Mesenchymal stem cell (in vitro differentiated cells and primary cell): ENCODE data around the gene PIGL.

Source experiments
- DNase-seq: peaks from one replicate; pipeline ENCODE4 v3.0.0-alpha.2; 2013
- H2AFZ ChIP-seq: one replicate; pipeline ENCODE4 v1.6.1; 2013; ENCODE audit warnings: low read depth, mild to moderate bottlenecking, control low read depth, inconsistent platforms, low read length, moderate library complexity
- H2AK5ac ChIP-seq: 2 replicates; pipeline ENCODE4 v1.6.1; 2013; ENCODE audit warnings: low read length, moderate library complexity, mild to moderate bottlenecking, inconsistent platforms; ENCODE audit not compliant: severe bottlenecking
- H2BK120ac ChIP-seq: one replicate; pipeline ENCODE4 v1.6.1; 2013; ENCODE audit warnings: low read depth, mild to moderate bottlenecking, inconsistent platforms, low read length, moderate library complexity
- H2BK12ac ChIP-seq, 2 experiments: one replicate each; pipeline ENCODE4 v1.6.1; 2013; ENCODE audit warnings: inconsistent platforms in 2 of 2, low read length in 2 of 2, mild to moderate bottlenecking in 2 of 2, moderate library complexity in 2 of 2, control low read depth in 1 of 2
- H2BK15ac ChIP-seq: one replicate; pipeline ENCODE4 v1.6.1; 2013; ENCODE audit warnings: mild to moderate bottlenecking, low read depth, inconsistent platforms; ENCODE audit not compliant: poor library complexity, severe bottlenecking
- H2BK5ac ChIP-seq: 2 replicates; pipeline ENCODE4 v1.6.1; 2013; ENCODE audit warnings: low read depth, mild to moderate bottlenecking, low read length, control low read depth, inconsistent platforms; ENCODE audit not compliant: poor library complexity, severe bottlenecking
- H3K14ac ChIP-seq, 2 experiments: one replicate each; pipeline ENCODE4 v1.6.1; 2013; ENCODE audit warnings: inconsistent platforms in 2 of 2, low read length in 2 of 2, control low read depth in 1 of 2, mild to moderate bottlenecking in 1 of 2, moderate library complexity in 1 of 2
- H3K18ac ChIP-seq, 2 experiments: one replicate each; pipeline ENCODE4 v1.6.1; 2013; ENCODE audit warnings: inconsistent platforms in 2 of 2, low read length in 2 of 2, control low read depth in 1 of 2, low read depth in 1 of 2, mild to moderate bottlenecking in 1 of 2
- H3K23ac ChIP-seq, 2 experiments: one replicate each; pipeline ENCODE4 v1.6.1; 2013; ENCODE audit warnings: inconsistent platforms in 2 of 2, low read length in 2 of 2, mild to moderate bottlenecking in 2 of 2, moderate library complexity in 2 of 2, control low read depth in 1 of 2
- H3K27ac ChIP-seq: 2 replicates; pipeline ENCODE4 v1.5.1; 2013; ENCODE audit warnings: mild to moderate bottlenecking, moderate library complexity, low read length, control low read depth, inconsistent platforms; ENCODE audit not compliant: poor library complexity, severe bottlenecking
- H3K27me3 ChIP-seq, 2 experiments: 2 replicates each; pipeline versions ENCODE4 v1.6.1 to v1.7.0; 2013; ENCODE audit warnings: low read length in 2 of 2, mild to moderate bottlenecking in 2 of 2, moderate library complexity in 2 of 2, control low read depth in 1 of 2, inconsistent platforms in 1 of 2; ENCODE audit not compliant: control insufficient read depth in 1 of 2, insufficient read depth in 1 of 2
- H3K36me3 ChIP-seq, 2 experiments: 2 replicates each; pipeline versions ENCODE4 v1.6.1 to v1.7.0; 2013; ENCODE audit warnings: low read length in 2 of 2, control low read depth in 1 of 2, inconsistent platforms in 1 of 2, low read depth in 1 of 2, mild to moderate bottlenecking in 1 of 2; ENCODE audit not compliant: insufficient read depth in 2 of 2, control insufficient read depth in 1 of 2
- H3K4ac ChIP-seq, 2 experiments: one replicate each; pipeline ENCODE4 v1.6.1; 2013; ENCODE audit warnings: inconsistent platforms in 2 of 2, low read length in 2 of 2, mild to moderate bottlenecking in 2 of 2, moderate library complexity in 2 of 2, control low read depth in 1 of 2, low read depth in 1 of 2
- H3K4me1 ChIP-seq: 2 replicates; pipeline ENCODE4 v1.6.1; 2013; ENCODE audit warnings: low read depth, low read length, control low read depth; ENCODE audit not compliant: control insufficient read depth, insufficient read depth
- H3K4me2 ChIP-seq: 2 replicates; pipeline ENCODE4 v1.6.1; 2013; ENCODE audit warnings: low read length, mild to moderate bottlenecking, inconsistent platforms; ENCODE audit not compliant: poor library complexity, severe bottlenecking
- H3K4me3 ChIP-seq, 2 experiments: 2 replicates each; pipeline versions ENCODE4 v1.5.1 to v1.7.0; 2013; ENCODE audit warnings: low read length in 2 of 2, mild to moderate bottlenecking in 2 of 2, control low read depth in 1 of 2, low read depth in 1 of 2; ENCODE audit not compliant: insufficient read depth in 1 of 2
- H3K79me1 ChIP-seq: replicated peaks from 2 replicates; pipeline ENCODE4 v1.6.1; 2013; ENCODE audit warnings: mild to moderate bottlenecking, control low read depth, low read length, inconsistent platforms; ENCODE audit not compliant: poor library complexity, severe bottlenecking
- H3K9ac ChIP-seq: 2 replicates; pipeline ENCODE4 v1.7.0; 2013; ENCODE audit warnings: mild to moderate bottlenecking, low read length, moderate library complexity
- H3K9me3 ChIP-seq: 2 replicates; pipeline ENCODE4 v1.7.0; 2013; ENCODE audit warnings: mild to moderate bottlenecking, low read length; ENCODE audit not compliant: control insufficient read depth
- H4K8ac ChIP-seq: one replicate; pipeline ENCODE4 v1.6.1; 2013; ENCODE audit warnings: inconsistent platforms, mild to moderate bottlenecking, low read length, moderate library complexity
- H4K91ac ChIP-seq: one replicate; pipeline ENCODE4 v1.6.1; 2013; ENCODE audit warnings: mild to moderate bottlenecking, low read length, inconsistent platforms
- WGBS: methylation state at CpG from one replicate; pipeline ENCODE4 v1.1.7; 2013; ENCODE audit warnings: mixed read lengths; 5-methylcytosine and 5-hydroxymethylcytosine counted together

PIGL gene

GRCh38 chr17:16352667-16353316, 135.8 kb downstream of the PIGL start:
- peak; percentile 50 for DNase-seq
- Histone ChIP-seq H3K23ac (peak overlapping the region in 1 of 2 experiments; percentile 48), H3K4me1 (peaks cover 10% of the 10 kb centered on the region), H3K18ac (peak overlapping the region; percentile 62 to 77), H4K91ac (peak overlapping the region; percentile 75), H2BK5ac (no peak overlapping the region), H3K4me3 (peak overlapping the region; percentile 68 to 79), H3K4me2 (peak overlapping the region; percentile 98), H2BK12ac (no peak overlapping the region), H3K4ac (peak overlapping the region in 1 of 2 experiments; percentile 47), H3K36me3 (peaks cover 11 to 12% of the 10 kb centered on the region in 2 experiments), H2AK5ac (no peak overlapping the region), H3K14ac (peak overlapping the region; percentile 57 to 79), H3K9ac (peak overlapping the region; percentile 71), H2BK15ac (peak overlapping the region; percentile 52), H2AFZ (peak overlapping the region; percentile 70), H3K27me3 (no peaks in the 10 kb centered on the region), H2BK120ac (peak overlapping the region; percentile 49), H3K9me3 (no peaks in the 10 kb centered on the region), H3K27ac (no peak overlapping the region), H4K8ac (peak overlapping the region; percentile 27), H3K79me1 (peaks cover 12% of the 10 kb centered on the region)
- WGBS: under 1% methylated on average over 50 of the region's 75 CpGs

GRCh38 chr17:16353317-16354174, 136.5 kb downstream of the PIGL start, which contains the start of gene CENPV:
Gene CENPV (minus strand): TSS chr17:16353469. CDS start chr17:16353436, 33 bp downstream.
- Histone ChIP-seq H3K4me2 (peak within 1 kb of the TSS; percentile 98), H2BK120ac (peak within 1 kb of the TSS; percentile 49), H3K23ac (peak within 1 kb of the TSS in 1 of 2 experiments; percentile 48), H3K4ac (peak within 1 kb of the TSS in 1 of 2 experiments; percentile 73), H3K14ac (peak within 1 kb of the TSS; percentile 57 to 79), H3K36me3 (peaks cover 7 to 9% of the 10 kb centered on the region in 2 experiments), H4K91ac (peak within 1 kb of the TSS; percentile 75), H4K8ac (peak within 1 kb of the TSS; percentile 27), H2AFZ (peak within 1 kb of the TSS; percentile 70), H3K9ac (peak within 1 kb of the TSS; percentile 71), H2AK5ac (no peak within 1 kb of the TSS), H2BK5ac (no peak within 1 kb of the TSS), H3K27me3 (no peaks in the 10 kb centered on the region), H3K18ac (peak within 1 kb of the TSS; percentile 78 to 83), H3K27ac (no peak within 1 kb of the TSS), H3K9me3 (no peaks in the 10 kb centered on the region), H2BK12ac (peak within 1 kb of the TSS in 1 of 2 experiments; percentile 84), H3K4me1 (peaks cover 10% of the 10 kb centered on the region), H3K79me1 (peaks cover 9% of the 10 kb centered on the region), H3K4me3 (peak within 1 kb of the TSS; percentile 68 to 79), H2BK15ac (peak within 1 kb of the TSS; percentile 52)
- 22% methylated on average over 69 of the region's 83 CpGs for WGBS
- peak; percentile 45 for DNase-seq

- Histone ChIP-seq H3K18ac (no peak overlapping the region), H3K4me2 (no peak overlapping the region), H2BK15ac (no peak overlapping the region), H3K79me1 (peaks cover 4% of the 10 kb centered on the region), H3K14ac (no peak overlapping the region), H3K23ac (no peak overlapping the region), H3K9me3 (no peaks in the 10 kb centered on the region), H3K4me1 (peaks cover 8% of the 10 kb centered on the region), H3K27me3 (no peaks in the 10 kb centered on the region), H2AK5ac (no peak overlapping the region), H2BK12ac (no peak overlapping the region), H4K8ac (peak overlapping the region; percentile 41), H2BK120ac (no peak overlapping the region), H3K4me3 (no peak overlapping the region), H2AFZ (no peak overlapping the region), H2BK5ac (no peak overlapping the region), H3K36me3 (peaks cover 0 to 2% of the 10 kb centered on the region in 2 experiments), H3K9ac (no peak overlapping the region), H3K4ac (no peak overlapping the region), H4K91ac (no peak overlapping the region), H3K27ac (no peak overlapping the region)
- 98% methylated on average over 9 of the region's 14 CpGs for WGBS
- DNase-seq: no peak
These were observed 137.6 kb downstream of the PIGL start for GRCh38 chr17:16354585-16354984.

DNA sequence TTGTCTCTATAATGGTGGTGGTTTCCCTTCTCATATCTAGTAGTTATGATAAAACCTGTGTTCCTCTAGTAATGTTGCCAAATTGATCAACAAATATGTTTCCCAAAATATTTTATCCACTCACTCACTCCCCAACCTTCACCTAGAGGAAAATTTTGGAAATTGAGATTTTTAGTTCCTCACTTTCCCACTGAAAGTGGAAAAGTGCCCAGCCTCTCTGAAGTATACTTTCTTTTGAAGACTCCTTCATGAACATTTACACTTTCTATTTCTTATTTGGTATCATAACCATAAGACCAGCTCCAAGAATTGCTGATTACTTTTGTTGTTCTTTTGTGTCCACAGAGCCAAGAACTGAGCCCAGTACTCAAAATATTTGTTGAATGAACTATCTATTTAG, 141.4 kb downstream of the PIGL start:
- Histone ChIP-seq H2BK120ac (no peak overlapping the region), H3K14ac (no peak overlapping the region), H3K27ac (no peak overlapping the region), H3K27me3 (no peaks in the 10 kb centered on the region), H3K9me3 (no peaks in the 10 kb centered on the region), H2BK5ac (no peak overlapping the region), H4K8ac (no peak overlapping the region), H3K36me3 (no peaks in the 10 kb centered on the region), H3K9ac (no peak overlapping the region), H4K91ac (no peak overlapping the region), H3K79me1 (peaks cover 2% of the 10 kb centered on the region), H2BK12ac (no peak overlapping the region), H3K4ac (no peak overlapping the region), H3K23ac (no peak overlapping the region), H2AK5ac (no peak overlapping the region), H3K4me2 (no peak overlapping the region), H3K4me1 (peaks cover 3% of the 10 kb centered on the region), H2BK15ac (no peak overlapping the region), H2AFZ (no peak overlapping the region), H3K4me3 (no peak overlapping the region), H3K18ac (no peak overlapping the region)
- no peak for DNase-seq
